Aorta (tissue), 5 donors: Measurements from ENCODE around the gene TBC1D7. TPM values are rescaled to one million over a fixed set of nuclear protein-coding genes. Genes with fewer than 3 reads are reported as not detected.

Source experiments
- ATAC-seq: fragments of 200-7000 bp; cut with Tn5 transposase; one replicate; pipeline ENCODE4 v1.9.1; 2022; ENCODE audit warnings: moderate library complexity; ENCODE audit not compliant: low FRiP score
- DNase-seq, 2 donors: peaks; one replicate each; pipeline ENCODE4 v3.0.0-alpha.2; 2020
- H3K27ac ChIP-seq, 2 donors: one replicate each; pipeline ENCODE4 v1.5.1; 2013; ENCODE audit warnings: low read length in 2 of 2, mild to moderate bottlenecking in 2 of 2, moderate library complexity in 2 of 2, control low read depth in 1 of 2, inconsistent platforms in 1 of 2, low read depth in 1 of 2
- H3K27me3 ChIP-seq, 2 donors: one replicate each; pipeline ENCODE4 v1.6.1; 2013; ENCODE audit warnings: control low read depth in 1 of 2, low read length in 1 of 2, mild to moderate bottlenecking in 1 of 2, moderate library complexity in 1 of 2; ENCODE audit not compliant: insufficient read depth in 2 of 2, control insufficient read depth in 1 of 2
- H3K36me3 ChIP-seq, 2 donors: one replicate each; pipeline ENCODE4 v1.6.1; 2013; ENCODE audit warnings: control low read depth in 1 of 2, low read length in 1 of 2, mild to moderate bottlenecking in 1 of 2; ENCODE audit not compliant: insufficient read depth in 2 of 2, control insufficient read depth in 1 of 2
- H3K4me1 ChIP-seq, 2 donors: one replicate each; pipeline ENCODE4 v1.6.1; 2013; ENCODE audit warnings: low read length in 2 of 2, control low read depth in 1 of 2, mild to moderate bottlenecking in 1 of 2, moderate library complexity in 1 of 2; ENCODE audit not compliant: insufficient read depth in 2 of 2, control insufficient read depth in 1 of 2
- H3K4me3 ChIP-seq, 2 donors: one replicate each; pipeline ENCODE4 v1.5.1; 2013; ENCODE audit warnings: low read length in 2 of 2, control low read depth in 1 of 2, mild to moderate bottlenecking in 1 of 2
- H3K9me3 ChIP-seq: one replicate; pipeline ENCODE4 v1.6.1; 2013; ENCODE audit warnings: mild to moderate bottlenecking, low read length; ENCODE audit not compliant: control insufficient read depth
- WGBS, 2 donors: extraction: QIAGEN DNeasy Blood & Tissue Kit; methylation state at CpG; one replicate each; pipeline ENCODE4 v1.1.7; 2013; 5-methylcytosine and 5-hydroxymethylcytosine counted together
- intact Hi-C, 2 donors: fragments of 100-400 bp; cut with DNase I; formaldehyde crosslinking; loops; one replicate each; pipeline versions ENCODE4 v1.14.2 to v1.15.0; 2022
- polyA plus RNA-seq, 2 donors: library from polyadenylated mRNA; stranded (reverse); fragments of 200-250 nt; gene quantifications; one replicate each; pipeline ENCODE4 v1.2.3, GENCODE V29; 2013
- total RNA-seq, 2 donors: library from RNA; stranded (reverse); fragmentation: NEBNext Ultra II Directional; extraction: Animal tissue kit (Norgen Biotek cat#: 25700); gene quantifications; one replicate each; pipeline ENCODE4 v1.2.1, GENCODE V29; 2021
- donor health status: healthy with polysubstance abuse.
- donor health status: Bipolar disorder and iron deficiency.
- donor health status: DM: no; HTN: no; CAD: no.
- donor health status: DM: no; HTN: no; CAD: no.
- donor health status: DM: yes; HTN: yes; CAD: no.

TBC1D7 gene
- total and polyA plus RNA-seq, 4 donors = 6.0 to 11.6 (median 9.3) TPM

DNA sequence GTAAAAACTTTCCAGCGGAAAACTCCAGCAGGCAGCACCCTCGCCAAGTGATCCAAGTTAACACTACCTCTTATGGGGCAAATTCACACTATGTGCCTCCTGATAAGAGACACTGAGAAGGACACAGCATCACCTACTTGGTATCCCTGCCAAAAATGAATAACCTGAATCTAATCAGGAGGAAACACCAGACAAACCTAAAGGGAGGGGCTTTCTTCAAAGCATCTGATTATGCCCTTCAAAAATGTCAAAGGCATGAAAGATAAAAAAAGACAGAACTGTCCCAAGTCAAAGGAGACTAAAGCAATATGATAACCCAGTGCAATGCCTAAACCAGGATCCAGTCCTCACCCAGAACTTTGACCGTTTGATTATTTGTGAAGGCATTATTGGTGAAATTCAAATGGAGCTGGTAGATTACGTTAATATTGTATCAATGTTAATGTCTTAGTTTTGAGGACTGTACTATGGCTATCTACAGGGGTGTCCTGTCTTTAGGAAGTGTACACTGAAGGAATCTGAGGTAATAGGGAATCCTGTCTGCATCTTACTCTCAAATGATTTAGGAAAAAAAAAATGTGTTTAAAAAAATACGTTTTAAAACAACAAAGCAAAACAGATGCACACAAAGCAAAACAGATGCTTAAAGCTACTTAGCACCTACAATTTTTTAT is 8.3 kb downstream of the TBC1D7 start:
- Histone ChIP-seq H3K4me3 (no peak overlapping the region), H3K4me1 (no peaks in the 10 kb centered on the region), H3K9me3 (no peaks in the 10 kb centered on the region), H3K27ac (no peak overlapping the region), H3K36me3 (peaks cover 8 to 11% of the 10 kb centered on the region in 2 donors), H3K27me3 (no peaks in the 10 kb centered on the region)
- intact Hi-C loops = no loop called here
- no peak for DNase-seq
- ATAC-seq = no peak
- 92 to 93% methylated on average over 5 of the region's 5 CpGs for WGBS, 2 donors

DNA sequence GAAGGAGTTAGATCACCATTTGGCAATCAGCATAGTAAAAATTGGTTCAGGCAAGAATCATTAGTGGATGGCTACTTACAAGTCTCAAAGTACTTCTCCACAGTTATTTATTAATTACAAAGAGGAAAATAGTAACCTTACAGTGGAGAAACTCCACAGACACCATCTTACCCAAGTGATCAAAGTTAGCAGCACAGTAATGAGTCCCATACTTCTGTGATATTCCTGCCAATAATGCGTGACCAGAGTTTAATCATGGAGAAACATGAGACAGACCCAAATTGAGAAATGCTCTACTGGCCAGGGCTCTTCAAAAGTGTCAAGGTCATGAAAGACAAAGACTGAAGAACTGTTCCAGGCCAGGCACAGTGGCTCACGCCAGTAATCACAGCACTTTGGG is 9.5 kb downstream of the TBC1D7 start:
- no peak for ATAC-seq
- no peak for DNase-seq
- Histone ChIP-seq H3K9me3 (no peaks in the 10 kb centered on the region), H3K4me3 (no peak overlapping the region), H3K36me3 (peaks cover 8 to 11% of the 10 kb centered on the region in 2 donors), H3K27me3 (no peaks in the 10 kb centered on the region), H3K4me1 (no peaks in the 10 kb centered on the region), H3K27ac (no peak overlapping the region)
- WGBS, 2 donors = 94 to 98% methylated on average over 2 of the region's 2 CpGs
- intact Hi-C loops = no loop called here

DNA sequence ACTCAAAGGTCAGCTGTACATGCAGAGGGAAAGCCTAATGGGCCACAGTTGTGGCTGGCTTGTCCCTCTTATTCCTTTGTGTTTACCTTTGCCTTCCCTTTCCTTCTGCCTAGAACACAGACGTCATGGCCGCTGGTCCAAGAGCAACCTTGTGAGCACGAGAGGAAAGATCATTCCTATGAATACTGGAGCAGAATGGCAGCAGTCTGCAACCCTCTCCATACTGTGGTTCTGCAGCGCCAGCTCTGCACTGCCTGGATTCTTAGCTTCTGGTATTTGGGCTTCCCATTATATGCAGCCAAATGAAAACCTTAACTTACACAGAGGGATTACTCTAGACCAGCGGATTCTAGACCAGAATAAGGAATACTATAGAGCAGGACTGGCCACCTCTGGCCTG is 12.4 kb downstream of the TBC1D7 start:
- H3K4me1 ChIP-seq = peaks cover 0 to 4% of the 10 kb centered on the region in 2 donors
- no peaks in the 10 kb centered on the region for H3K9me3 ChIP-seq
- no peak for ATAC-seq
- H3K4me3 ChIP-seq = no peak overlapping the region
- intact Hi-C loops = no loop called here
- no peaks in the 10 kb centered on the region for H3K27me3 ChIP-seq
- DNase-seq = no peak
- WGBS, 2 donors = 94% methylated on average over 5 of the region's 5 CpGs
- peaks cover 6 to 10% of the 10 kb centered on the region in 2 donors for H3K36me3 ChIP-seq
- H3K27ac ChIP-seq = no peak overlapping the region

DNA sequence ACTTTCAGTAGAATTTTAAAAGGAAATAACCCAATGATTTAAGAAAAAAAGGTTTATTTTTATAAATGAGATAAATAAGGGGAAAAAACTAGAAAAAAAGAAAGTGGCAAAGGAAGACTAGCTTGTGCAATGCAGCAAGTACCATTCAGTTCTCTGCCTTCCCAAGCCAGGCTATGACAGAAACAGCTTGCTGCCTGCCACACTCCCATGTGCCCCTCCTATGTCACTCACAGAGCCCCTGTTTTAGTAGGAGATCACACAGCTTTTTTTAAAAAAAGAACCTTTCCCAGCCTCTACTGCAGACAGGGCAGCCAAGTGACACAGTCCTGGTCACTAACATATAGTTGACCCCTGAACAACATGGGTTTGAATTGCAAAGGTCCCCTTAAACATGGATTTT is 13.5 kb downstream of the TBC1D7 start:
- no peak for DNase-seq
- no peaks in the 10 kb centered on the region for H3K27me3 ChIP-seq
- H3K9me3 ChIP-seq = no peaks in the 10 kb centered on the region
- no peak overlapping the region for H3K27ac ChIP-seq
- H3K36me3 ChIP-seq = peaks cover 0 to 5% of the 10 kb centered on the region in 2 donors
- intact Hi-C loops = no loop called here
- no peak for ATAC-seq
- peaks cover 0 to 4% of the 10 kb centered on the region in 2 donors for H3K4me1 ChIP-seq
- no peak overlapping the region for H3K4me3 ChIP-seq

DNA sequence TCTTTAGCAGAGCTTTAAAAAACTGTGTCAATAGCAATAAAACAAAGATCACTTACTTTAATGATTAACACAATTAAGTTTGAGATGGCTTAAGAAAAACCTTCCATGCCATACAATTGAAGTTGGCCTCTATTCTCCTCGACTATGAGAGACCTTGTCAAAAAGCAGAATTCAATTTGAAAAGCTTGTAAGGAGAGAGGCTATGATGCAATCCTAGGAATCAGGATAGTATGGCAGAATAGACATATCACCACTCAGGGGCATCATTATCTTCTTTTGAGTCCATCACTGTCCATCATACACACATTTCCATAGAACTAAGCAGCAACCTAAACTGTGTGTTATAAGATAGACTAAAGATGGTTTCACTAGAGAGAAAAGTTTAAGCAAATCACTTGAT is 17.2 kb downstream of the TBC1D7 start:
- WGBS, 2 donors = 20 to 47% methylated on average over 1 of the region's 1 CpG
- intact Hi-C loops = no loop called here
- H3K36me3 ChIP-seq = peaks cover 0 to 3% of the 10 kb centered on the region in 2 donors

DNA sequence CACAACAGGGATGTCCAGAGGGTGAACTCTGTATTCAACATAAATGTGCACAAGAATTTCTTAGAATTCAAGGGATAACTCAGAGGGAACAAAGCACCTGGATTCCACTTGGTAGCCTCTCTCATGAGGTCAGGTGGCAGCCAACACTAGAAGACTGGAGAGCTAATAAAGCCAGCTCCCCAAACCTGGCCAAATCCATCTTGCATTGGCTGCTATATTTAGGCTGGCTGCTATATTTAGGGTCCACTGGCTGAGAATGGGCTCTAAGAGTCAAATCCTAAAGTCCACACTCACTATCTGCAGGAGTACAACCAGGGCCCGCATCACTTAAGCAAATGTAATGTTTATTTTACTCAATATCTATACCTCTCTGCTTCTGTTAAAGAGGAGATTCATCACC is 20.0 kb downstream of the TBC1D7 start:
- no peak for ATAC-seq

More for the DNA sequence above, 17.2 kb downstream of the TBC1D7 start:
- peaks cover 0 to 4% of the 10 kb centered on the region in 2 donors for H3K4me1 ChIP-seq
- no peaks in the 10 kb centered on the region for H3K9me3 ChIP-seq
- ATAC-seq (no peak), DNase-seq (no peak)
- H3K27me3 ChIP-seq = no peaks in the 10 kb centered on the region
- H3K4me3 ChIP-seq = no peak overlapping the region
- no peak overlapping the region for H3K27ac ChIP-seq

DNA sequence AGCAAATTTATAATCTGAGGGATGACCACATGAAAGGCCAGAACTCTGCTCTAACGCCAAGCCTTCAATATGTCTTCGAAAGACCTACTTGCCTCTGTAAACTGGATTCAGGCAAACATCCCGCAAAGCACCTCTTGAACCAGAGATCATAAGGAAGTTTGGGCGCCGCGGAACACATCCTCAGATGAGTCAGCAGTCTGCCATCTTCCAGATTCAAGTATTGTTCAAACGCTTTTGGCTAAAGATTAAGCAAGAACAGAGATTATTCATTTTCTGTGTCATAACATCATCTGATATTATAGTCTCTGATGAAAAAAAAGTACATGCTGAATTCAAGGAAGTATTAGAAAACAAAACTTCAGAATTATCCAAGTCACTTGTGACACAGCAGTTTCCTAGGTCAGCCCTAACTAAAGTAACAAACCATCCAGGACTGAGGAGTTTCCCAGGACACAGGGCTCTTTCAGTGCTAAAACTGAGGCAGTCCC is 20.8 kb downstream of the TBC1D7 start:
- ATAC-seq (no peak), DNase-seq (peak in 1 of 2 donors; percentile 55)
- H3K4me3 ChIP-seq = no peak overlapping the region
- intact Hi-C loops = loop anchor here in 1 of 2 donors (10.0 kb wide), 1 partner anchor 293 kb away; no protein-coding TSS in a partner anchor
- no peaks in the 10 kb centered on the region for H3K9me3 ChIP-seq
- 92 to 94% methylated on average over 7 of the region's 7 CpGs for WGBS, 2 donors
- peaks cover 0 to 4% of the 10 kb centered on the region in 2 donors for H3K4me1 ChIP-seq
- no peak overlapping the region for H3K27ac ChIP-seq
- no peaks in the 10 kb centered on the region for H3K36me3 ChIP-seq
- no peaks in the 10 kb centered on the region for H3K27me3 ChIP-seq

More for the DNA sequence above, 20.0 kb downstream of the TBC1D7 start:
- intact Hi-C loops = loop anchor here in 1 of 2 donors (10.0 kb wide), 1 partner anchor 294 kb away; no protein-coding TSS in a partner anchor
- Histone ChIP-seq H3K27ac (no peak overlapping the region), H3K9me3 (no peaks in the 10 kb centered on the region), H3K36me3 (no peaks in the 10 kb centered on the region), H3K27me3 (no peaks in the 10 kb centered on the region), H3K4me1 (peaks cover 0 to 4% of the 10 kb centered on the region in 2 donors), H3K4me3 (no peak overlapping the region)
- DNase-seq = no peak
- 21 to 39% methylated on average over 1 of the region's 1 CpG for WGBS, 2 donors

DNA sequence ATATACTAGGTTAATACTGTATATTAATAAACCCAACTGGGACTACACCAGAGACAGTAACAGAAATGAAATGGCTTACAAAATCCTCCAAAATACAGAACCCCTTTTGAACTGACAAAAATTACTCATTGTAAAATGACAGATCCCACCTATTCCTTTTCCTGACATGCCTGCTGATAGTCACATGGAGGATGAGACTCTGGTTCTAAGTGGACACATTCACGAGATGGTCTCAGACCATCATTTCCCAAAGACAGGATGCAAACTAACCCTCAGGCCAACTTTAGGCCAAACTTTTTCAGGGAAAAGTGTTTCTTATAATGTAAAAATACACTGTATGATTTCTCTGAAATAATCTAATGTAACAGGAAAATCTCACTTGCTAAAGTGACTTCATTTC is 22.5 kb downstream of the TBC1D7 start:
- Histone ChIP-seq H3K9me3 (no peaks in the 10 kb centered on the region), H3K4me1 (no peaks in the 10 kb centered on the region), H3K4me3 (no peak overlapping the region), H3K27me3 (no peaks in the 10 kb centered on the region), H3K36me3 (no peaks in the 10 kb centered on the region), H3K27ac (no peak overlapping the region)
- ATAC-seq = no peak
- intact Hi-C loops = loop anchor here in 1 of 2 donors (10.0 kb wide), 1 partner anchor 291 kb away; no protein-coding TSS in a partner anchor
- no peak for DNase-seq
- WGBS, 2 donors = 93 to 97% methylated on average over 1 of the region's 1 CpG

DNA sequence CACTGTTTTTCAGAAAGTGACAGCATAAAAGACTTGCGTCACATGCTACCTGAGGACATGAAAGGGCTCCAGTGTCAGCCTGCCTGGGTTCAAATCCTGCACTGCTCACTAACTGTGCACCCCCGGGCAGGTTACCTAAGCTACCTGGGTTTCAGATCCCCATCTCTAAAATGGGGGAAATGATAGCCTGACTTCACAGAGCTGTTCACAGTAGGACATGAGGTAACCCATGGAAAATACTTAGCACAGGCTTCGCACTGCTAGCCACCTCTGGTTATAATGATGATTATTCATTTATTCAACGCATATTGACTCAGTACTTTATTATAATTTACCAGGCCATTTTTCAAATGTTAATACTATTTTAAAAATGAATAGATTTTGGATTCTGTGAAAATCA is 23.0 kb downstream of the TBC1D7 start:
- intact Hi-C loops = loop anchor here in 1 of 2 donors (10.0 kb wide), 1 partner anchor 290 kb away; no protein-coding TSS in a partner anchor
- ATAC-seq (no peak), DNase-seq (no peak)

More for the DNA sequence above, 23.0 kb downstream of the TBC1D7 start:
- Histone ChIP-seq H3K9me3 (no peaks in the 10 kb centered on the region), H3K4me1 (no peaks in the 10 kb centered on the region), H3K4me3 (no peak overlapping the region), H3K36me3 (no peaks in the 10 kb centered on the region), H3K27ac (no peak overlapping the region), H3K27me3 (no peaks in the 10 kb centered on the region)
- 85 to 97% methylated on average over 4 of the region's 4 CpGs for WGBS, 2 donors
